Measurements from ENCODE around the gene AKAP9. TPM values are rescaled to one million over a fixed set of nuclear protein-coding genes. Genes with fewer than 3 reads are reported as not detected.

Gene AKAP9
- total and polyA plus RNA-seq, 2 donors (not counting 3 experiments of a cell fraction or from before 2014, with no cell fraction given) = 9.5 to 51.6 TPM

DNA sequence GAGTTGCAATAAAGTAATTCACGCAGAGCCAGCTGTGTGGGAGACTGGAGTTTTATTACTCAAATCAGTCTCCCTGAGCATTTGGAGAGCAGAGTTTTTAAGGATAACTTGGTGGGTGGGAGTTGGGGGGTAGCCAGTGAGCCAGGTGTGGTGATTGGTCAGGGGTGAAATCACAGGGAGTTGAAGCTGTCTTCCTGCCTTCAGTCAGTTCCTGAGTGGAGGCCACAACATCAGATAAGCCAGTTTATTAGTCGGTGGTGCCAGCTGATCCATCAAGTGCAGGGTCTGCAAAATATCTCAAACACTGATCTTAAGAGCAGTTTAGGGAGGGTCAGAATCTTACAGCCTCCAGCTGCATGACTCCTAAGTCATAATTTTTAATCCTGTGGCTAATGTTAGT is 196.9 kb downstream of the AKAP9 start:
- Histone ChIP-seq H3K9me1 (replicated peaks; ENCODE audit: control insufficient read depth, extremely low read depth, insufficient read depth, low read length) (no peaks in the 10 kb centered on the region), H3K27ac (ENCODE audit: insufficient read depth, low read depth, low read length) (no peak overlapping the region), H2AFZ (ENCODE audit: low read depth, low read length) (peak overlapping the region; percentile 21), H4K20me1 (replicated peaks; ENCODE audit: control insufficient read depth, extremely low read depth, insufficient read depth, low read length) (no peaks in the 10 kb centered on the region), H3K4me2 (ENCODE audit: insufficient read depth, low read length) (no peak overlapping the region), H3K4me3 (replicated peaks in 1 of 3; ENCODE audit: insufficient read depth in 1 of 3, low read depth in 1 of 3, low read length in 3 of 3) (no peak overlapping the region), H3K36me3 (ENCODE audit: control insufficient read depth in 2 of 2, extremely low read depth in 1 of 2, insufficient read depth in 2 of 2, low read length in 2 of 2) (no peaks in the 10 kb centered on the region), H3K27me3 (ENCODE audit: control insufficient read depth in 2 of 2, insufficient read depth in 2 of 2, low read length in 2 of 2) (no peaks in the 10 kb centered on the region), H3K4me1 (ENCODE audit: control insufficient read depth, extremely low read depth, insufficient read depth, low read length) (peaks cover 3% of the 10 kb centered on the region), H3K79me2 (ENCODE audit: control insufficient read depth, insufficient read depth, low read length) (peaks cover 17% of the 10 kb centered on the region), H3K9ac (replicated peaks; ENCODE audit: extremely low read depth, insufficient read depth, low read length) (no peak overlapping the region), H3K9me3 (replicated peaks; ENCODE audit: control insufficient read depth, insufficient read depth, low read length) (no peaks in the 10 kb centered on the region)
- intact Hi-C loops (cut with micrococcal nuclease) (loop anchor here (10.0 kb wide), 1 partner anchor 107 kb away; the partner anchor contains the start of genes ANKIB1 and KRIT1), dilution Hi-C loops (cut with MboI; ENCODE audit: extremely low pct_ligation_motif_present, low sequenced_read_pairs) (no loop called here)
- no peak for DNase-seq (ENCODE audit: low read depth, low spot score)
- TF ChIP-seq POLR2AphosphoS5 (IDR thresholded peaks at IDR 0.05; ENCODE audit: insufficient read depth, low read depth, low read length) (no peak), JUN (IDR thresholded peaks at IDR 0.05; ENCODE audit: borderline replicate concordance, insufficient read depth, insufficient read length, low read depth) (no peak), EZH2 (IDR thresholded peaks at IDR 0.05; ENCODE audit: borderline replicate concordance, low read depth, low read length, severe bottlenecking) (no peak), POLR2A (IDR thresholded peaks at IDR 0.05; ENCODE audit: low read depth, low read length) (no peak), MYC (IDR thresholded peaks at IDR 0.05; ENCODE audit: low read depth, low read length) (no peak), GATA2 (IDR thresholded peaks at IDR 0.05; ENCODE audit: insufficient read depth, insufficient read length, low read depth, low read length) (no peak), FOS (IDR thresholded peaks at IDR 0.05; ENCODE audit: borderline replicate concordance, insufficient read depth, low read length) (no peak)
- TF ChIP-seq, protein P1, sequence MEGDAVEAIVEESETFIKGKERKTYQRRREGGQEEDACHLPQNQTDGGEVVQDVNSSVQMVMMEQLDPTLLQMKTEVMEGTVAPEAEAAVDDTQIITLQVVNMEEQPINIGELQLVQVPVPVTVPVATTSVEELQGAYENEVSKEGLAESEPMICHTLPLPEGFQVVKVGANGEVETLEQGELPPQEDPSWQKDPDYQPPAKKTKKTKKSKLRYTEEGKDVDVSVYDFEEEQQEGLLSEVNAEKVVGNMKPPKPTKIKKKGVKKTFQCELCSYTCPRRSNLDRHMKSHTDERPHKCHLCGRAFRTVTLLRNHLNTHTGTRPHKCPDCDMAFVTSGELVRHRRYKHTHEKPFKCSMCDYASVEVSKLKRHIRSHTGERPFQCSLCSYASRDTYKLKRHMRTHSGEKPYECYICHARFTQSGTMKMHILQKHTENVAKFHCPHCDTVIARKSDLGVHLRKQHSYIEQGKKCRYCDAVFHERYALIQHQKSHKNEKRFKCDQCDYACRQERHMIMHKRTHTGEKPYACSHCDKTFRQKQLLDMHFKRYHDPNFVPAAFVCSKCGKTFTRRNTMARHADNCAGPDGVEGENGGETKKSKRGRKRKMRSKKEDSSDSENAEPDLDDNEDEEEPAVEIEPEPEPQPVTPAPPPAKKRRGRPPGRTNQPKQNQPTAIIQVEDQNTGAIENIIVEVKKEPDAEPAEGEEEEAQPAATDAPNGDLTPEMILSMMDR (IDR thresholded peaks at IDR 0.05; ENCODE audit: extremely low read depth in 1 of 2, insufficient read depth in 1 of 2, low read depth in 1 of 2, low read length in 2 of 2) = no peak
- TF ChIP-seq, protein P2, sequence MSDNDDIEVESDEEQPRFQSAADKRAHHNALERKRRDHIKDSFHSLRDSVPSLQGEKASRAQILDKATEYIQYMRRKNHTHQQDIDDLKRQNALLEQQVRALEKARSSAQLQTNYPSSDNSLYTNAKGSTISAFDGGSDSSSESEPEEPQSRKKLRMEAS (IDR thresholded peaks at IDR 0.05; ENCODE audit: insufficient read depth, insufficient read length) = no peak
- POLR2A ChIA-PET = interaction anchor here (0.7 kb wide), 1 partner anchor 197 kb away, joined by 3 read pairs; the partner anchor contains the start of gene AKAP9
- FAIRE-seq = no peak
- no TSS peak for BruUV-seq (replicated peaks)
- CTCF ChIA-PET = interaction anchor here (1.0 kb wide), 2 partner anchors 12 to 42 kb away, joined by 3 read pairs; partner anchors contain the start of gene LRRD1

Data from endothelial cell of umbilical vein (primary cell).